ENCODE results near the gene CABYR.
A peak's percentile ranks its signal among the peaks of the same experiment; 100 is the strongest.

Gene CABYR
- long read RNA-seq = 0 reads

GRCh38 chr18:24138789-24139616, at the start of gene CABYR:
Gene CABYR (plus strand): TSS chr18:24139062. CDS start chr18:24143115, 4,053 bp downstream.
- peaks cover 3% of the 10 kb centered on the region for H3K27me3 ChIP-seq (ENCODE audit: insufficient read depth, poor library complexity, severe bottlenecking)
- H3K4me3 ChIP-seq (replicated peaks; ENCODE audit: insufficient read depth, low read length) = peak within 1 kb of the TSS; percentile 17
- H3K27ac ChIP-seq (replicated peaks) = no peak within 1 kb of the TSS
- peak in 1 of 2 experiments; percentile 74 for DNase-seq (ENCODE audit: low read depth in 1 of 2, low spot score in 1 of 2)
- TF ChIP-seq, protein P1, sequence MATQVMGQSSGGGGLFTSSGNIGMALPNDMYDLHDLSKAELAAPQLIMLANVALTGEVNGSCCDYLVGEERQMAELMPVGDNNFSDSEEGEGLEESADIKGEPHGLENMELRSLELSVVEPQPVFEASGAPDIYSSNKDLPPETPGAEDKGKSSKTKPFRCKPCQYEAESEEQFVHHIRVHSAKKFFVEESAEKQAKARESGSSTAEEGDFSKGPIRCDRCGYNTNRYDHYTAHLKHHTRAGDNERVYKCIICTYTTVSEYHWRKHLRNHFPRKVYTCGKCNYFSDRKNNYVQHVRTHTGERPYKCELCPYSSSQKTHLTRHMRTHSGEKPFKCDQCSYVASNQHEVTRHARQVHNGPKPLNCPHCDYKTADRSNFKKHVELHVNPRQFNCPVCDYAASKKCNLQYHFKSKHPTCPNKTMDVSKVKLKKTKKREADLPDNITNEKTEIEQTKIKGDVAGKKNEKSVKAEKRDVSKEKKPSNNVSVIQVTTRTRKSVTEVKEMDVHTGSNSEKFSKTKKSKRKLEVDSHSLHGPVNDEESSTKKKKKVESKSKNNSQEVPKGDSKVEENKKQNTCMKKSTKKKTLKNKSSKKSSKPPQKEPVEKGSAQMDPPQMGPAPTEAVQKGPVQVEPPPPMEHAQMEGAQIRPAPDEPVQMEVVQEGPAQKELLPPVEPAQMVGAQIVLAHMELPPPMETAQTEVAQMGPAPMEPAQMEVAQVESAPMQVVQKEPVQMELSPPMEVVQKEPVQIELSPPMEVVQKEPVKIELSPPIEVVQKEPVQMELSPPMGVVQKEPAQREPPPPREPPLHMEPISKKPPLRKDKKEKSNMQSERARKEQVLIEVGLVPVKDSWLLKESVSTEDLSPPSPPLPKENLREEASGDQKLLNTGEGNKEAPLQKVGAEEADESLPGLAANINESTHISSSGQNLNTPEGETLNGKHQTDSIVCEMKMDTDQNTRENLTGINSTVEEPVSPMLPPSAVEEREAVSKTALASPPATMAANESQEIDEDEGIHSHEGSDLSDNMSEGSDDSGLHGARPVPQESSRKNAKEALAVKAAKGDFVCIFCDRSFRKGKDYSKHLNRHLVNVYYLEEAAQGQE (IDR thresholded peaks at IDR 0.05; ENCODE audit: insufficient replicate concordance, low read depth) = no peak
- no peak for TF ChIP-seq SPI1 (IDR thresholded peaks at IDR 0.05; ENCODE audit: borderline replicate concordance, low read depth)
- TF ChIP-seq, protein P2, sequence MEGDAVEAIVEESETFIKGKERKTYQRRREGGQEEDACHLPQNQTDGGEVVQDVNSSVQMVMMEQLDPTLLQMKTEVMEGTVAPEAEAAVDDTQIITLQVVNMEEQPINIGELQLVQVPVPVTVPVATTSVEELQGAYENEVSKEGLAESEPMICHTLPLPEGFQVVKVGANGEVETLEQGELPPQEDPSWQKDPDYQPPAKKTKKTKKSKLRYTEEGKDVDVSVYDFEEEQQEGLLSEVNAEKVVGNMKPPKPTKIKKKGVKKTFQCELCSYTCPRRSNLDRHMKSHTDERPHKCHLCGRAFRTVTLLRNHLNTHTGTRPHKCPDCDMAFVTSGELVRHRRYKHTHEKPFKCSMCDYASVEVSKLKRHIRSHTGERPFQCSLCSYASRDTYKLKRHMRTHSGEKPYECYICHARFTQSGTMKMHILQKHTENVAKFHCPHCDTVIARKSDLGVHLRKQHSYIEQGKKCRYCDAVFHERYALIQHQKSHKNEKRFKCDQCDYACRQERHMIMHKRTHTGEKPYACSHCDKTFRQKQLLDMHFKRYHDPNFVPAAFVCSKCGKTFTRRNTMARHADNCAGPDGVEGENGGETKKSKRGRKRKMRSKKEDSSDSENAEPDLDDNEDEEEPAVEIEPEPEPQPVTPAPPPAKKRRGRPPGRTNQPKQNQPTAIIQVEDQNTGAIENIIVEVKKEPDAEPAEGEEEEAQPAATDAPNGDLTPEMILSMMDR (IDR thresholded peaks at IDR 0.05; ENCODE audit: insufficient read depth, low read length) = no peak
- TF ChIP-seq POLR2AphosphoS5 (IDR thresholded peaks at IDR 0.05; ENCODE audit: low read depth) = no peak

DNA sequence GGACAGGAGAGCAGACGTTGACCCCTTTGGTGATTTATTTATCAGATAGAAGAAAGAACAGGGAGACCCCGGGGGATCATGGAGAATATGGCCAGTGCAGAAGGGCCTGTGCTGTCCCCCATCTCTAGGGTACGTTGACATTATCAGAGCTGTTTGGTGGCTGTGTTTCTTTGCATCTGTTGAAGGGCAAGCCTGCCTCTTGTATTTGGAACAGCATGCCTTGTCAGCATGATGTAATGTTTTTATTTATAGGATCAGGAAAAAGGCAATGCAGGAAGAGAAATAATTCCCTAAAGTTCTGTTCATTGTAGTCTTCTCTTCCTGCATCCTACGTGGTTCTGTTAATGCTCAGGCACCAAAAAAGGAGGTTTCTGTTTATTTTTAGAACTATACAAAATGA, 49.8 kb upstream of the CABYR start:
- no peak for DNase-seq (ENCODE audit: low read depth in 1 of 2, low spot score in 1 of 2)
- TF ChIP-seq GABPA (IDR thresholded peaks at IDR 0.05; ENCODE audit: low read depth) (no peak), SPI1 (IDR thresholded peaks at IDR 0.05; ENCODE audit: borderline replicate concordance, low read depth) (no peak), POLR2AphosphoS5 (IDR thresholded peaks at IDR 0.05; ENCODE audit: low read depth) (no peak)
- TF ChIP-seq, protein P2 (IDR thresholded peaks at IDR 0.05; ENCODE audit: insufficient read depth, low read length) = no peak
- TF ChIP-seq, protein P1 (IDR thresholded peaks at IDR 0.05; ENCODE audit: insufficient replicate concordance, low read depth) = no peak
- Histone ChIP-seq H3K4me3 (replicated peaks; ENCODE audit: insufficient read depth, low read length) (no peak overlapping the region), H3K27me3 (ENCODE audit: insufficient read depth, poor library complexity, severe bottlenecking) (no peaks in the 10 kb centered on the region), H3K27ac (replicated peaks) (no peak overlapping the region)

DNA sequence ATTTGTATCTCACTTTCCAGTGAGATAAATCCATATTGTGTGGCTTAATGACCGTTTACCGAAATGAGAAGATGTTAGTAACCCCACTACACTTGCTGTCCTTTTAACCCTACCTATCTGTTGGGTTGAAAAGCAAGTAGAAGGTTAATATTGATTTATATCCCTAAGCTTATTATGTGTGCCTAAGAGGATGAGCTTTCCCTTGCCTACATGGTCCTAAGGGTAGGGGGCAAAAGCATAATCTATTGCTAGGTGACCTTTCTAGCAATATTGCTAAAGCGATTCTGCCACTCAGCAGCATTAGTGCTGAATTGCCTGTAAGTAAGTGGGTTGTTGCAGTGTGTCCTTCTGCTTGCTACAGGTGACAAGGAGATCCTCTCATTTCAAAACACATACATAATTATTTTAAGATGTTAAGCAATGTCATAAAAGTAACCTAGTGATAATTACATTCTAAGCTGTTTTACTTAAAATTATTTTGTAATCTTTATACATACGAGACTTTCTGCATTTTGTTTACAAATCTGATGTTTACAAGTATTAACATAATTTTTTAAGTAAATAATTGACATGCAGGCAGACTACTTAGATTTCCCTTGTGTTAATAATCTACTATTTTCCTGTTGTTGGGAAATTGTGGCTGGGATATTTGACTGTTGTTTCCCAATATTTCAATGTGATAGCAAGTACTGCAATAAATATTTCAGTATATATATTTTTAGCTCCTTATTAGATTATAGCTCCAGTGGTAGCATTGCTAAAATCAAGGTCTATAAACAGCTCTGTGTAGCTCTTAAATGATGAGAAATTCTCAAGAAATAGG, 49.1 kb upstream of the CABYR start:
- no peak overlapping the region for H3K27ac ChIP-seq (replicated peaks)
- no peaks in the 10 kb centered on the region for H3K27me3 ChIP-seq (ENCODE audit: insufficient read depth, poor library complexity, severe bottlenecking)
- no peak for DNase-seq (ENCODE audit: low read depth in 1 of 2, low spot score in 1 of 2)
- TF ChIP-seq, protein P1 (IDR thresholded peaks at IDR 0.05; ENCODE audit: insufficient replicate concordance, low read depth) = no peak
- TF ChIP-seq, protein P2 (IDR thresholded peaks at IDR 0.05; ENCODE audit: insufficient read depth, low read length) = no peak
- TF ChIP-seq SPI1 (IDR thresholded peaks at IDR 0.05; ENCODE audit: borderline replicate concordance, low read depth) (no peak), POLR2AphosphoS5 (IDR thresholded peaks at IDR 0.05; ENCODE audit: low read depth) (no peak), GABPA (IDR thresholded peaks at IDR 0.05; ENCODE audit: low read depth) (no peak)
- no peak overlapping the region for H3K4me3 ChIP-seq (replicated peaks; ENCODE audit: insufficient read depth, low read length)

Measured in HL-60 (cell line).